IMR-90 (cell line): Measurements from ENCODE around the gene COX6A2. TPM values are rescaled to one million over a fixed set of nuclear protein-coding genes. Genes with fewer than 3 reads are reported as not detected.

Experiments used
- ATAC-seq: fragments of 200-7000 bp; cut with Tn5 transposase; 2 replicates; pipeline ENCODE4 v1.9.1; 2020; ENCODE audit warnings: low read depth, mild to moderate bottlenecking, moderate library complexity
- BruUV-seq: library from RNA; stranded (reverse); fragments of 400-500 nt; replicated peaks from 2 replicates; lab custom pipeline; 2021; lab: Mats Ljungman, UMichigan
- CTCF ChIA-PET: fragments of 300-600 bp; formaldehyde crosslinking; extraction: SDS; loops from one replicate; lab custom pipeline; 2021; ENCODE audit warnings: antibody characterized with exemption; lab: Yijun Ruan, JAX
- POLR2A ChIA-PET: fragments of 300-600 bp; sonication (Branson Sonifier 250); formaldehyde crosslinking; loops from one replicate; lab custom pipeline; 2022; ENCODE audit warnings: antibody characterized with exemption; ENCODE audit not compliant: unreplicated experiment; lab: Charles Lee
- DNase-seq: peaks from one replicate; pipeline ENCODE4 v3.0.0; 2013
- H2AFZ ChIP-seq: replicated peaks from 2 replicates; pipeline ENCODE3; 2013; ENCODE audit warnings: low read length, mild to moderate bottlenecking; ENCODE audit not compliant: poor library complexity
- H2AK5ac ChIP-seq: 2 replicates; pipeline ENCODE4 v1.6.1; 2013; ENCODE audit warnings: low read depth, low read length, inconsistent platforms
- H2AK9ac ChIP-seq: replicated peaks from 2 replicates; pipeline ENCODE3; 2013; ENCODE audit warnings: mild to moderate bottlenecking, low read depth, low read length, moderate library complexity; ENCODE audit not compliant: poor library complexity
- H2BK120ac ChIP-seq: 2 replicates; pipeline ENCODE4 v1.6.1; 2013; ENCODE audit warnings: low read depth, low read length, inconsistent platforms
- H2BK15ac ChIP-seq: 3 replicates; pipeline ENCODE4 v1.6.1; 2013; ENCODE audit warnings: low read depth, low read length, inconsistent platforms
- H2BK20ac ChIP-seq: 2 replicates; pipeline ENCODE4 v1.6.1; 2013; ENCODE audit warnings: low read depth, mild to moderate bottlenecking, inconsistent platforms, low read length, moderate library complexity
- H2BK5ac ChIP-seq: 2 replicates; pipeline ENCODE4 v1.6.1; 2013; ENCODE audit warnings: mild to moderate bottlenecking, low read depth, low read length, inconsistent platforms; ENCODE audit not compliant: poor library complexity, severe bottlenecking
- H3K14ac ChIP-seq: replicated peaks from 2 replicates; pipeline ENCODE4 v1.6.1; 2013; ENCODE audit warnings: low read depth, low read length, inconsistent platforms
- H3K18ac ChIP-seq: 2 replicates; pipeline ENCODE4 v1.6.1; 2013; ENCODE audit warnings: low read depth, low read length, control low read depth
- H3K23ac ChIP-seq: 2 replicates; pipeline ENCODE4 v1.6.1; 2013; ENCODE audit warnings: low read depth, low read length, inconsistent platforms
- H3K27ac ChIP-seq: 2 replicates; pipeline ENCODE4 v1.5.1; 2013; ENCODE audit warnings: mild to moderate bottlenecking, control low read depth, low read length; ENCODE audit not compliant: insufficient read depth
- H3K27me3 ChIP-seq: 2 replicates; pipeline ENCODE4 v1.6.1; 2013; ENCODE audit warnings: low read length; ENCODE audit not compliant: control insufficient read depth, insufficient read depth
- H3K36me3 ChIP-seq: 2 replicates; pipeline ENCODE4 v1.6.1; 2013; ENCODE audit warnings: low read length, mixed read lengths; ENCODE audit not compliant: control insufficient read depth, insufficient read depth
- H3K4ac ChIP-seq: 2 replicates; pipeline ENCODE4 v1.6.1; 2013; ENCODE audit warnings: low read depth, low read length, inconsistent platforms
- H3K4me1 ChIP-seq: 2 replicates; pipeline ENCODE4 v1.6.1; 2013; ENCODE audit warnings: low read length, mixed read lengths; ENCODE audit not compliant: control insufficient read depth, insufficient read depth
- H3K4me2 ChIP-seq: 2 replicates; pipeline ENCODE4 v1.6.1; 2013; ENCODE audit warnings: low read depth, mild to moderate bottlenecking, control low read depth, low read length, moderate library complexity
- H3K4me3 ChIP-seq: 2 replicates; pipeline ENCODE4 v1.5.1; 2013; ENCODE audit warnings: low read depth, mild to moderate bottlenecking, control low read depth, low read length, moderate library complexity; ENCODE audit not compliant: insufficient read depth
- H3K56ac ChIP-seq: 2 replicates; pipeline ENCODE4 v1.6.1; 2013; ENCODE audit warnings: low read length, inconsistent platforms; ENCODE audit not compliant: insufficient read depth; ENCODE audit errors: extremely low read depth
- H3K79me1 ChIP-seq, 2 experiments: 2 replicates each; pipeline ENCODE4 v1.6.1; 2013; ENCODE audit warnings: low read length in 2 of 2, inconsistent platforms in 1 of 2, low read depth in 1 of 2
- H3K9ac ChIP-seq: 2 replicates; pipeline ENCODE4 v1.6.1; 2013; ENCODE audit warnings: low read depth, low read length, control low read depth
- H3K9me1 ChIP-seq: 2 replicates; pipeline ENCODE4 v1.6.1; 2013; ENCODE audit warnings: low read length, inconsistent platforms; ENCODE audit not compliant: insufficient read depth
- H3K9me3 ChIP-seq: 2 replicates; pipeline ENCODE4 v1.6.1; 2013; ENCODE audit warnings: low read length; ENCODE audit not compliant: control insufficient read depth, insufficient read depth
- H4K20me1 ChIP-seq: 2 replicates; pipeline ENCODE4 v1.6.1; 2013; ENCODE audit warnings: low read length, inconsistent platforms; ENCODE audit not compliant: insufficient read depth
- H4K5ac ChIP-seq: 2 replicates; pipeline ENCODE4 v1.6.1; 2013; ENCODE audit warnings: mild to moderate bottlenecking, low read depth, low read length, control low read depth
- H4K8ac ChIP-seq, 2 experiments: 2 replicates each; pipeline ENCODE4 v1.6.1; 2013; ENCODE audit warnings: low read depth in 2 of 2, low read length in 2 of 2, control low read depth in 1 of 2, inconsistent platforms in 1 of 2
- H4K91ac ChIP-seq: 2 replicates; pipeline ENCODE4 v1.6.1; 2013; ENCODE audit warnings: low read depth, low read length, inconsistent platforms; ENCODE audit not compliant: insufficient read depth
- CTCF ChIP-seq: conservative IDR thresholded peaks from 2 replicates; pipeline ENCODE4 v1.5.1; 2012; ENCODE audit warnings: mild to moderate bottlenecking, low read depth, low read length, improper control_type of control experiment
- MAFK ChIP-seq: IDR thresholded peaks from 2 replicates; pipeline ENCODE4 v1.6.1; 2012; ENCODE audit warnings: low read depth, low read length, improper control_type of control experiment
- MXI1 ChIP-seq: IDR thresholded peaks from 2 replicates; pipeline ENCODE4 v1.6.1; 2012; ENCODE audit warnings: low read depth, mild to moderate bottlenecking, low read length, moderate library complexity, borderline replicate concordance
- POLR2A ChIP-seq: IDR thresholded peaks from 2 replicates; pipeline ENCODE4 v1.6.1; 2012; ENCODE audit warnings: mild to moderate bottlenecking, low read depth, low read length
- RAD21 ChIP-seq: IDR thresholded peaks from 2 replicates; pipeline ENCODE4 v1.6.1; 2012; ENCODE audit warnings: low read length, improper control_type of control experiment
- RCOR1 ChIP-seq: IDR thresholded peaks from 2 replicates; pipeline ENCODE4 v1.6.1; 2012; ENCODE audit warnings: mild to moderate bottlenecking, low read length, improper control_type of control experiment; ENCODE audit not compliant: insufficient replicate concordance
- WGBS, 2 experiments: methylation state at CpG; one replicate each; pipeline versions ENCODE4 v1.1.5 to v1.1.7; 2013; ENCODE audit warnings: missing lambda C conversion rate in 2 of 2; ENCODE audit not compliant: insufficient read length in 1 of 2; ENCODE audit errors: extremely low coverage in 2 of 2; 5-methylcytosine and 5-hydroxymethylcytosine counted together
- dilution Hi-C: fragments of 300-500 bp; cut with HindIII; formaldehyde crosslinking; loops from one replicate; pipeline ENCODE4 v1.14.3; 2018; ENCODE audit warnings: low sequenced_read_pairs; ENCODE audit not compliant: unreplicated experiment
- in situ Hi-C: fragments of 300-500 bp; cut with MboI; formaldehyde crosslinking; loops from 3 replicates; pipeline ENCODE4 v1.14.3; 2019; ENCODE audit warnings: low sequenced_read_pairs, inconsistent platforms, mixed read lengths
- intact Hi-C: fragments of 100-400 bp; cut with micrococcal nuclease; formaldehyde crosslinking; loops from 2 replicates; pipeline ENCODE4 v1.10.0; 2022
- polyA plus RNA-seq, 3 experiments: library from polyadenylated mRNA; depleted of rRNA; stranded (reverse); fragments of >200 nt; gene quantifications; 2 replicates each; pipeline ENCODE4 v1.2.3, GENCODE V29; 2012; ENCODE audit warnings: low replicate concordance in 1 of 3
- total RNA-seq: library from RNA; depleted of rRNA; stranded (reverse); fragments of >200 nt; gene quantifications from 2 replicates; pipeline ENCODE4 v1.2.3, GENCODE V29; 2012
- TF ChIP-seq, protein P1 (sequence below): fragments of 150-350 bp; IDR thresholded peaks from 2 replicates; pipeline ENCODE4 v1.6.1; 2017; ENCODE audit warnings: mild to moderate bottlenecking, antibody characterized with exemption, low read length, low read depth

Gene COX6A2
- total and polyA plus RNA-seq, 2 of the 4 experiments (the other 2 are of a cell fraction), result not detected

GRCh38 chr16:31472709-31473203 is 44.6 kb upstream of the COX6A2 start:
- Histone ChIP-seq H2BK20ac (no peak overlapping the region), H2BK15ac (no peak overlapping the region), H3K23ac (peak overlapping the region; percentile 90), H2BK5ac (peak overlapping the region; percentile 95), H3K9ac (peak overlapping the region; percentile 99), H3K56ac (peak overlapping the region; percentile 94), H2AK9ac (peak overlapping the region; percentile 100), H3K4ac (peak overlapping the region; percentile 99), H2BK120ac (peak overlapping the region; percentile 93), H3K4me3 (peak overlapping the region; percentile 87), H3K79me1 (peaks cover 19 to 68% of the 10 kb centered on the region in 2 experiments; a peak in 3 of 4 replicates), H2AFZ (peak overlapping the region; percentile 93), H3K27me3 (no peaks in the 10 kb centered on the region), H3K14ac (peak overlapping the region; percentile 99), H3K4me1 (peaks cover 13% of the 10 kb centered on the region), H3K18ac (peak overlapping the region; percentile 45), H4K20me1 (peaks cover 47% of the 10 kb centered on the region), H3K9me1 (peaks cover 16% of the 10 kb centered on the region; the same call in 1 of the 2 replicates), H4K8ac (peak overlapping the region; percentile 94), H3K36me3 (peaks cover 40% of the 10 kb centered on the region), H3K27ac (peak overlapping the region; percentile 100), H3K4me2 (peak overlapping the region; percentile 50), H4K91ac (peak overlapping the region; percentile 100), H4K5ac (peak overlapping the region; percentile 97), H3K9me3 (no peaks in the 10 kb centered on the region), H2AK5ac (peak overlapping the region; percentile 100)
- ATAC-seq (peak; percentile 72), DNase-seq (peak; percentile 88)
- intact Hi-C loops, result loop anchor here (1.0 kb wide), 1 partner anchor 13 kb away; the partner anchor contains the start of gene ARMC5
- dilution Hi-C loops, result no loop called here
- in situ Hi-C loops, result loop anchor here (25.0 kb wide), 1 partner anchor 390 kb away; the partner anchor contains the start of gene ZNF267
- BruUV-seq, result no TSS peak
- POLR2A ChIA-PET, result interaction anchor here (1.0 kb wide), 1 partner anchor 13 kb away, joined by 4 read pairs; no protein-coding TSS in a partner anchor
- TF ChIP-seq MXI1 (no peak), RAD21 (peak; percentile 19; the same call in 1 of the 2 replicates), MAFK (no peak), CTCF (peak; percentile 73), POLR2A (peak; percentile 57; the same call in 1 of the 2 replicates), RCOR1 (peak; percentile 91)
- TF ChIP-seq, protein P1, sequence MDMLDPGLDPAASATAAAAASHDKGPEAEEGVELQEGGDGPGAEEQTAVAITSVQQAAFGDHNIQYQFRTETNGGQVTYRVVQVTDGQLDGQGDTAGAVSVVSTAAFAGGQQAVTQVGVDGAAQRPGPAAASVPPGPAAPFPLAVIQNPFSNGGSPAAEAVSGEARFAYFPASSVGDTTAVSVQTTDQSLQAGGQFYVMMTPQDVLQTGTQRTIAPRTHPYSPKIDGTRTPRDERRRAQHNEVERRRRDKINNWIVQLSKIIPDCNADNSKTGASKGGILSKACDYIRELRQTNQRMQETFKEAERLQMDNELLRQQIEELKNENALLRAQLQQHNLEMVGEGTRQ, result no peak
- CTCF ChIA-PET, result interaction anchor here (1.0 kb wide), 3 partner anchors 9 to 242 kb away, joined by 3 to 7 read pairs (median 6); no protein-coding TSS in a partner anchor
- 17% methylated on average over 7 of the region's 20 CpGs; no CpG with 5 or more reads in 1 of the 2 experiments for whole genome bisulfite sequencing, 2 experiments
